MM.1S (cell line): ENCODE data around the gene VAMP2.

Experiments used
- EZH2 ChIP-seq: fragments of 300-600 bp; sonication (generic); optimal IDR thresholded peaks from 2 replicates; pipeline ENCODE3; 2017; ENCODE audit warnings: low read depth, mild to moderate bottlenecking, antibody characterized with exemption, low read length, mixed read lengths
- TF ChIP-seq, protein P1 (sequence below): fragments of 300-600 bp; sonication (generic); IDR thresholded peaks from 2 replicates; pipeline ENCODE4 v1.5.1; 2016; ENCODE audit warnings: antibody characterized with exemption, low read length, mixed read lengths

- TF ChIP-seq, protein P1, sequence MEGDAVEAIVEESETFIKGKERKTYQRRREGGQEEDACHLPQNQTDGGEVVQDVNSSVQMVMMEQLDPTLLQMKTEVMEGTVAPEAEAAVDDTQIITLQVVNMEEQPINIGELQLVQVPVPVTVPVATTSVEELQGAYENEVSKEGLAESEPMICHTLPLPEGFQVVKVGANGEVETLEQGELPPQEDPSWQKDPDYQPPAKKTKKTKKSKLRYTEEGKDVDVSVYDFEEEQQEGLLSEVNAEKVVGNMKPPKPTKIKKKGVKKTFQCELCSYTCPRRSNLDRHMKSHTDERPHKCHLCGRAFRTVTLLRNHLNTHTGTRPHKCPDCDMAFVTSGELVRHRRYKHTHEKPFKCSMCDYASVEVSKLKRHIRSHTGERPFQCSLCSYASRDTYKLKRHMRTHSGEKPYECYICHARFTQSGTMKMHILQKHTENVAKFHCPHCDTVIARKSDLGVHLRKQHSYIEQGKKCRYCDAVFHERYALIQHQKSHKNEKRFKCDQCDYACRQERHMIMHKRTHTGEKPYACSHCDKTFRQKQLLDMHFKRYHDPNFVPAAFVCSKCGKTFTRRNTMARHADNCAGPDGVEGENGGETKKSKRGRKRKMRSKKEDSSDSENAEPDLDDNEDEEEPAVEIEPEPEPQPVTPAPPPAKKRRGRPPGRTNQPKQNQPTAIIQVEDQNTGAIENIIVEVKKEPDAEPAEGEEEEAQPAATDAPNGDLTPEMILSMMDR: no peak; the same call in 1 of the 2 replicates
- TF ChIP-seq EZH2: no peak
These were observed 52.3 kb downstream of the VAMP2 start for GRCh38 chr17:8110456-8110804.
